HFFc6 (cell line): ENCODE results near the gene PRR3. TPM values are rescaled to one million over a fixed set of nuclear protein-coding genes. Genes with fewer than 3 reads are reported as not detected.

ENCODE experiments used
- DNase-seq: peaks from one replicate; pipeline ENCODE4 v3.0.0-alpha.2; 2018
- H3K27ac Mint-ChIP-seq: 2 replicates; pipeline ENCODE4 v1.8.0; 2020; ENCODE audit warnings: mild to moderate bottlenecking, mixed read lengths
- H3K27me3 Mint-ChIP-seq: 2 replicates; pipeline ENCODE4 v1.8.0; 2021; ENCODE audit warnings: mild to moderate bottlenecking, moderate library complexity, mixed read lengths; ENCODE audit not compliant: insufficient read depth
- H3K36me3 Mint-ChIP-seq: 2 replicates; pipeline ENCODE4 v1.8.0; 2021; ENCODE audit warnings: low read depth, mixed read lengths
- H3K4me1 Mint-ChIP-seq: 2 replicates; pipeline ENCODE4 v1.8.0; 2020; ENCODE audit warnings: low read depth, mixed read lengths
- H3K4me3 Mint-ChIP-seq: 2 replicates; pipeline ENCODE4 v1.8.0; 2020; ENCODE audit warnings: mild to moderate bottlenecking, moderate library complexity, mixed read lengths
- H3K9me3 Mint-ChIP-seq: 2 replicates; pipeline ENCODE4 v1.8.0; 2020; ENCODE audit warnings: mild to moderate bottlenecking, mixed read lengths
- total RNA-seq, 6 experiments: library from RNA; stranded (reverse); fragmentation: NEBNext Ultra II Directional; extraction: Animal tissue kit (Norgen Biotek cat#: 25700); gene quantifications; 2 replicates in 1 of 6; 3 replicates in 5 of 6; pipeline ENCODE4 v1.2.3, GENCODE V29; 2021
- TF ChIP-seq, protein P1 (sequence below): fragments of 200-600 bp; sonication (generic); IDR thresholded peaks from 2 replicates; pipeline ENCODE4 v1.5.0; 2021; ENCODE audit warnings: antibody characterized with exemption, mild to moderate bottlenecking

Gene PRR3
- total RNA-seq, 6 experiments from 2014 or later, result 9.8 to 14.0 (median 12.3) TPM

DNA sequence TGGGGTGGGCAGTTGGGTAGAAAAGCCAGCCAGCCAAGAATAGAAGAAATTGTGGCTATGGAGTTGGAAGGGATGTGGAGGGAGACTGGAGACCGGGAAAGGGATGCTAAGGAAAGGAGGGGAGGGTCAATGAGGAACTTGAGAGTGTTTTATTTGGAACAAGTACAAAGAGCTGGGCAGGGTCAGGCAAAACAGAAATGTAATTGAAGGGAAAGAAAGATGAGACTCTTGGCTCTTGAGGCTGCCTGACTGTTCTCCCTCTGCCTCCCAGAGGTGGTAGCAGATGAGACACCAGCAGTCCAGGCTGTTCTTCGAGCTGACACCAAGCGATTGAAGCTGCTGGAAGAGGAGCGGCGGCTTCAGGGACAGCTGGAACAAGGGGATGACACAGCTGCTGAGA, 26.8 kb downstream of the PRR3 start:
- Mint-ChIP-seq H3K36me3 (peaks cover 52% of the 10 kb centered on the region), H3K27ac (no peak overlapping the region), H3K27me3 (peaks cover 3% of the 10 kb centered on the region; the same call in 1 of the 2 replicates), H3K4me1 (no peaks in the 10 kb centered on the region), H3K9me3 (no peaks in the 10 kb centered on the region), H3K4me3 (no peak overlapping the region)
- TF ChIP-seq, protein P1, sequence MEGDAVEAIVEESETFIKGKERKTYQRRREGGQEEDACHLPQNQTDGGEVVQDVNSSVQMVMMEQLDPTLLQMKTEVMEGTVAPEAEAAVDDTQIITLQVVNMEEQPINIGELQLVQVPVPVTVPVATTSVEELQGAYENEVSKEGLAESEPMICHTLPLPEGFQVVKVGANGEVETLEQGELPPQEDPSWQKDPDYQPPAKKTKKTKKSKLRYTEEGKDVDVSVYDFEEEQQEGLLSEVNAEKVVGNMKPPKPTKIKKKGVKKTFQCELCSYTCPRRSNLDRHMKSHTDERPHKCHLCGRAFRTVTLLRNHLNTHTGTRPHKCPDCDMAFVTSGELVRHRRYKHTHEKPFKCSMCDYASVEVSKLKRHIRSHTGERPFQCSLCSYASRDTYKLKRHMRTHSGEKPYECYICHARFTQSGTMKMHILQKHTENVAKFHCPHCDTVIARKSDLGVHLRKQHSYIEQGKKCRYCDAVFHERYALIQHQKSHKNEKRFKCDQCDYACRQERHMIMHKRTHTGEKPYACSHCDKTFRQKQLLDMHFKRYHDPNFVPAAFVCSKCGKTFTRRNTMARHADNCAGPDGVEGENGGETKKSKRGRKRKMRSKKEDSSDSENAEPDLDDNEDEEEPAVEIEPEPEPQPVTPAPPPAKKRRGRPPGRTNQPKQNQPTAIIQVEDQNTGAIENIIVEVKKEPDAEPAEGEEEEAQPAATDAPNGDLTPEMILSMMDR, result no peak
- DNase-seq, result no peak

DNA sequence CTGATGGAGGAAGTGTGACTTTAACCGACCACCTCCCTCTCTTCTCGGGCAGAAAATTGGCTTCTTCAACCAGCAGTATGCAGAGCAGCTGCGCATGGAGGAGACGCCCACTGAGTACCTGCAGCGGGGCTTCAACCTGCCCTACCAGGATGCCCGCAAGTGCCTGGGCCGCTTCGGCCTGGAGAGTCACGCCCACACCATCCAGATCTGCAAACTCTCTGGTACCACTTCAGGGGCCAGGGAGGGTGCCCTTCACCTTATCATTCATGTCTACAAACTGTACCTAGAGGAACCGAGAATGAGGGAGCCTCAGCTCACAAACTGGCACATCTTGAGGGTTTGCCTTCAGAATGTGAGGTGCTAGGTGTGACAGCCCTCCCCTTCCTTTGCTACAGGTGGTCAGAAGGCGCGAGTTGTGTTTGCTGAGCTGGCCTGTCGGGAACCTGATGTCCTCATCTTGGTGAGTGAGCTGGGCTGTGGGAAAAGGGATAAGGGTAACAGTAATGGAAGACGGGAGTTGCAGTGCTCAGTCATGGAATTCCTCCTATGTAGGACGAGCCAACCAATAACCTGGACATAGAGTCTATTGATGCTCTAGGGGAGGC, 32.8 kb downstream of the PRR3 start:
- TF ChIP-seq, protein P1, result no peak
- peaks cover 3% of the 10 kb centered on the region for H3K27me3 Mint-ChIP-seq
- peaks cover 14% of the 10 kb centered on the region for H3K4me1 Mint-ChIP-seq
- H3K27ac Mint-ChIP-seq, result peak overlapping the region; percentile 58
- H3K36me3 Mint-ChIP-seq, result peaks cover 45% of the 10 kb centered on the region
- H3K4me3 Mint-ChIP-seq, result no peak overlapping the region
- no peak for DNase-seq
- no peaks in the 10 kb centered on the region for H3K9me3 Mint-ChIP-seq

DNA sequence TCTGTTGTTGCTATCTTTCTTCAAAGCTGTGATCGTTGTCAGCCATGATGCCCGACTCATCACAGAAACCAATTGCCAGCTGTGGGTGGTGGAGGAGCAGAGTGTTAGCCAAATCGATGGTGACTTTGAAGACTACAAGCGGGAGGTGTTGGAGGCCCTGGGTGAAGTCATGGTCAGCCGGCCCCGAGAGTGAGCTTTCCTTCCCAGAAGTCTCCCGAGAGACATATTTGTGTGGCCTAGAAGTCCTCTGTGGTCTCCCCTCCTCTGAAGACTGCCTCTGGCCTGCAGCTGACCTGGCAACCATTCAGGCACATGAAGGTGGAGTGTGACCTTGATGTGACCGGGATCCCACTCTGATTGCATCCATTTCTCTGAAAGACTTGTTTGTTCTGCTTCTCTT, 33.4 kb downstream of the PRR3 start:
- Mint-ChIP-seq H3K27ac (peak overlapping the region; percentile 58), H3K9me3 (no peaks in the 10 kb centered on the region), H3K4me1 (peaks cover 14% of the 10 kb centered on the region), H3K4me3 (no peak overlapping the region), H3K36me3 (peaks cover 43% of the 10 kb centered on the region), H3K27me3 (peaks cover 3% of the 10 kb centered on the region)
- TF ChIP-seq, protein P1, result no peak
- no peak for DNase-seq

DNA sequence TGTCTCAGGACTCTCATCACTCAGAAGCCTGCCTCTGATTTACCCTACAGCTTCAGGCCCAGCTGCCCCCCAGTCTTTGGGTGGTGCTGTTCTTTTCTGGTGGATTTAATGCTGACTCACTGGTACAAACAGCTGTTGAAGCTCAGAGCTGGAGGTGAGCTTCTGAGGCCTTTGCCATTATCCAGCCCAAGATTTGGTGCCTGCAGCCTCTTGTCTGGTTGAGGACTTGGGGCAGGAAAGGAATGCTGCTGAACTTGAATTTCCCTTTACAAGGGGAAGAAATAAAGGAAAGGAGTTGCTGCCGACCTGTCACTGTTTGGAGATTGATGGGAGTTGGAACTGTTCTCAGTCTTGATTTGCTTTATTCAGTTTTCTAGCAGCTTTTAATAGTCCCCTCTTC, 33.9 kb downstream of the PRR3 start:
- H3K27ac Mint-ChIP-seq, result peak overlapping the region; percentile 58
- TF ChIP-seq, protein P1, result no peak
- H3K9me3 Mint-ChIP-seq, result no peaks in the 10 kb centered on the region
- peaks cover 42% of the 10 kb centered on the region for H3K36me3 Mint-ChIP-seq
- no peak for DNase-seq
- no peak overlapping the region for H3K4me3 Mint-ChIP-seq
- peaks cover 14% of the 10 kb centered on the region for H3K4me1 Mint-ChIP-seq
- peaks cover 6% of the 10 kb centered on the region for H3K27me3 Mint-ChIP-seq

DNA sequence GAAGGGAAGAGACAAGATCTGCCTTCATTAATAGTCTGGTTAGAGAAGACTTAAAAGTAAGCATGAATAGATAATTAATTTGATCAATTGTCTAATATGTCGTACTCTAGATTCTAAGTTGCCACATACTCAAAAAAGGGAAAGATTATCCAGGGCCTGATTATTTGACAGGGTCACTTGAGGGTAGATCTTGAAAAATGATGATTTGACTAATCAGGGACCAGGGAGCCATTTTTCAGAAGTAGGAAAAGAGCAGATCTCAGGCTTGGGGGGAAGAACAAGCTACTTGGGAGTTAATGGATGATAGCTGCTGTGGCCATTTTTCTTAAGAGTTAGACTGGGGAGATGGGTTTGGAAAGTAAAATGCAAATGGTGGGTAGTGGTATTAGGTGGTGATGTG, 35.2 kb downstream of the PRR3 start:
- TF ChIP-seq, protein P1, result no peak
- no peak overlapping the region for H3K4me3 Mint-ChIP-seq
- H3K4me1 Mint-ChIP-seq, result peaks cover 14% of the 10 kb centered on the region
- DNase-seq, result no peak
- H3K36me3 Mint-ChIP-seq, result peaks cover 33% of the 10 kb centered on the region
- no peak overlapping the region for H3K27ac Mint-ChIP-seq
- peaks cover 9% of the 10 kb centered on the region for H3K27me3 Mint-ChIP-seq
- no peaks in the 10 kb centered on the region for H3K9me3 Mint-ChIP-seq
